Ovary (tissue), 3 donors: ENCODE results near the gene POLA1.
A peak's percentile ranks its signal among the peaks of the same experiment; 100 is the strongest.

Experiments used
- EP300 ChIP-seq: sonication (generic); formaldehyde crosslinking; IDR thresholded peaks from one replicate; pipeline ENCODE4 v1.6.1; 2017; ENCODE audit warnings: antibody characterized with exemption
- POLR2A ChIP-seq: fragments of 450-650 bp; IDR thresholded peaks from one replicate; pipeline ENCODE4 v1.6.1; 2017; ENCODE audit warnings: antibody characterized with exemption, mild to moderate bottlenecking, moderate library complexity
- TF ChIP-seq, protein P1 (sequence below), 3 donors: fragments of 450-650 bp in 2 of 3; fragments of 200-600 bp in 1 of 3; IDR thresholded peaks; one replicate each; pipeline versions ENCODE4 v1.5.1 to v1.8.0; 2016 to 2022; ENCODE audit warnings: antibody characterized with exemption in 3 of 3, mild to moderate bottlenecking in 1 of 3
- donor health status: DM: no; HTN: no; CAD: no.

GRCh38 chrX:25015486-25016360, 322.0 kb downstream of the POLA1 start, which contains the start of gene ARX:
- TF ChIP-seq POLR2A (peak; percentile 60), EP300 (no peak)
- TF ChIP-seq, protein P1, sequence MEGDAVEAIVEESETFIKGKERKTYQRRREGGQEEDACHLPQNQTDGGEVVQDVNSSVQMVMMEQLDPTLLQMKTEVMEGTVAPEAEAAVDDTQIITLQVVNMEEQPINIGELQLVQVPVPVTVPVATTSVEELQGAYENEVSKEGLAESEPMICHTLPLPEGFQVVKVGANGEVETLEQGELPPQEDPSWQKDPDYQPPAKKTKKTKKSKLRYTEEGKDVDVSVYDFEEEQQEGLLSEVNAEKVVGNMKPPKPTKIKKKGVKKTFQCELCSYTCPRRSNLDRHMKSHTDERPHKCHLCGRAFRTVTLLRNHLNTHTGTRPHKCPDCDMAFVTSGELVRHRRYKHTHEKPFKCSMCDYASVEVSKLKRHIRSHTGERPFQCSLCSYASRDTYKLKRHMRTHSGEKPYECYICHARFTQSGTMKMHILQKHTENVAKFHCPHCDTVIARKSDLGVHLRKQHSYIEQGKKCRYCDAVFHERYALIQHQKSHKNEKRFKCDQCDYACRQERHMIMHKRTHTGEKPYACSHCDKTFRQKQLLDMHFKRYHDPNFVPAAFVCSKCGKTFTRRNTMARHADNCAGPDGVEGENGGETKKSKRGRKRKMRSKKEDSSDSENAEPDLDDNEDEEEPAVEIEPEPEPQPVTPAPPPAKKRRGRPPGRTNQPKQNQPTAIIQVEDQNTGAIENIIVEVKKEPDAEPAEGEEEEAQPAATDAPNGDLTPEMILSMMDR (IDR thresholded peaks at IDR 0.05) = no peak
